ENCODE data around the gene CHPT1.

The CHPT1 gene

GRCh38 chr12:101746661-101747060 is 49.2 kb downstream of the CHPT1 start:
- DNase-seq: no peak
- no peak for TF ChIP-seq POLR2A (IDR thresholded peaks at IDR 0.05; ENCODE audit: low read length)
- no peak for TF ChIP-seq GATA1 (IDR thresholded peaks at IDR 0.05; ENCODE audit: low read depth, low read length)

GRCh38 chr12:101747697-101748096 is 50.3 kb downstream of the CHPT1 start:
- DNase-seq: no peak
- TF ChIP-seq POLR2A (IDR thresholded peaks at IDR 0.05; ENCODE audit: low read length) (no peak), GATA1 (IDR thresholded peaks at IDR 0.05; ENCODE audit: low read depth, low read length) (no peak)

GRCh38 chr12:101748907-101749306 is 51.5 kb downstream of the CHPT1 start:
- DNase-seq: no peak
- no peak for TF ChIP-seq GATA1 (IDR thresholded peaks at IDR 0.05; ENCODE audit: low read depth, low read length)
- TF ChIP-seq POLR2A (IDR thresholded peaks at IDR 0.05; ENCODE audit: low read length): no peak

GRCh38 chr12:101749657-101750056 is 52.2 kb downstream of the CHPT1 start:
- TF ChIP-seq POLR2A (IDR thresholded peaks at IDR 0.05; ENCODE audit: low read length): no peak
- TF ChIP-seq GATA1 (IDR thresholded peaks at IDR 0.05; ENCODE audit: low read depth, low read length): no peak
- no peak for DNase-seq

- TF ChIP-seq GATA1 (IDR thresholded peaks at IDR 0.05; ENCODE audit: low read depth, low read length) (no peak), POLR2A (IDR thresholded peaks at IDR 0.05; ENCODE audit: low read length) (no peak)
- DNase-seq: no peak
Measured at GRCh38 chr12:101750152-101750551, 52.7 kb downstream of the CHPT1 start.

GRCh38 chr12:101759396-101760047 is 62.1 kb downstream of the CHPT1 start:
- no peak for TF ChIP-seq GATA1 (IDR thresholded peaks at IDR 0.05; ENCODE audit: low read depth, low read length)
- TF ChIP-seq POLR2A (IDR thresholded peaks at IDR 0.05; ENCODE audit: low read length): no peak
- peak; percentile 40 to 57 for DNase-seq

GRCh38 chr12:101761350-101761749 is 63.9 kb downstream of the CHPT1 start:
- DNase-seq: no peak

GRCh38 chr12:101761781-101762180 is 64.3 kb downstream of the CHPT1 start:
- TF ChIP-seq POLR2A (IDR thresholded peaks at IDR 0.05; ENCODE audit: low read length): no peak
- no peak for TF ChIP-seq GATA1 (IDR thresholded peaks at IDR 0.05; ENCODE audit: low read depth, low read length)
- DNase-seq: no peak

More at GRCh38 chr12:101761350-101761749, 63.9 kb downstream of the CHPT1 start:
- TF ChIP-seq POLR2A (IDR thresholded peaks at IDR 0.05; ENCODE audit: low read length): no peak
- no peak for TF ChIP-seq GATA1 (IDR thresholded peaks at IDR 0.05; ENCODE audit: low read depth, low read length)

GRCh38 chr12:101763246-101763931 is 65.9 kb downstream of the CHPT1 start:
- DNase-seq: no peak
- TF ChIP-seq POLR2A (IDR thresholded peaks at IDR 0.05; ENCODE audit: low read length): no peak
- TF ChIP-seq GATA1 (IDR thresholded peaks at IDR 0.05; ENCODE audit: low read depth, low read length): no peak

GRCh38 chr12:101764051-101764792 is 66.8 kb downstream of the CHPT1 start:
- no peak for DNase-seq
- no peak for TF ChIP-seq POLR2A (IDR thresholded peaks at IDR 0.05; ENCODE audit: low read length)
- TF ChIP-seq GATA1 (IDR thresholded peaks at IDR 0.05; ENCODE audit: low read depth, low read length): no peak

GRCh38 chr12:101767537-101767936 is 70.1 kb downstream of the CHPT1 start:
- no peak for DNase-seq

GRCh38 chr12:101768781-101769180 is 71.3 kb downstream of the CHPT1 start:
- TF ChIP-seq POLR2A (IDR thresholded peaks at IDR 0.05; ENCODE audit: low read length) (no peak), GATA1 (IDR thresholded peaks at IDR 0.05; ENCODE audit: low read depth, low read length) (no peak)
- no peak for DNase-seq

More at GRCh38 chr12:101767537-101767936, 70.1 kb downstream of the CHPT1 start:
- TF ChIP-seq POLR2A (IDR thresholded peaks at IDR 0.05; ENCODE audit: low read length) (no peak), GATA1 (IDR thresholded peaks at IDR 0.05; ENCODE audit: low read depth, low read length) (no peak)

GRCh38 chr12:101769865-101770264 is 72.4 kb downstream of the CHPT1 start:
- TF ChIP-seq POLR2A (IDR thresholded peaks at IDR 0.05; ENCODE audit: low read length) (no peak), GATA1 (IDR thresholded peaks at IDR 0.05; ENCODE audit: low read depth, low read length) (no peak)
- no peak for DNase-seq

Data from erythroblast (primary cell).